Small intestine (tissue), 7 donors: ENCODE results near the gene ANKRD33B. TPM values are rescaled to one million over a fixed set of nuclear protein-coding genes. Genes with fewer than 3 reads are reported as not detected.

Experiments
- DNase-seq, 2 donors: peaks; one replicate each; pipeline versions ENCODE4 v3.0.0 to v3.0.0-alpha.2; 2013
- FAIRE-seq: peaks from 2 replicates; lab custom pipeline; 2012; peaks lifted over from hg19 to GRCh38; lab: Jason Lieb, UNC
- H3K27ac ChIP-seq, 3 donors: one replicate each; pipeline ENCODE4 v1.5.1; 2013; ENCODE audit warnings: low read length in 2 of 3, mild to moderate bottlenecking in 2 of 3, control low read depth in 1 of 3, inconsistent platforms in 1 of 3, low read depth in 1 of 3, moderate library complexity in 1 of 3
- H3K27me3 ChIP-seq, 3 donors: one replicate each; pipeline ENCODE4 v1.6.1; 2013; ENCODE audit warnings: low read length in 3 of 3, inconsistent platforms in 1 of 3; ENCODE audit not compliant: control insufficient read depth in 3 of 3, insufficient read depth in 3 of 3
- H3K36me3 ChIP-seq, 3 donors: one replicate each; pipeline ENCODE4 v1.6.1; 2013; ENCODE audit warnings: low read length in 3 of 3, inconsistent platforms in 1 of 3, low read depth in 1 of 3, mild to moderate bottlenecking in 1 of 3, moderate library complexity in 1 of 3; ENCODE audit not compliant: control insufficient read depth in 3 of 3, insufficient read depth in 2 of 3
- H3K4me1 ChIP-seq, 3 donors: one replicate each; pipeline ENCODE4 v1.6.1; 2013; ENCODE audit warnings: low read length in 2 of 3, inconsistent platforms in 1 of 3, low read depth in 1 of 3, mild to moderate bottlenecking in 1 of 3, moderate library complexity in 1 of 3; ENCODE audit not compliant: control insufficient read depth in 3 of 3, insufficient read depth in 2 of 3
- H3K4me3 ChIP-seq, 3 donors: one replicate each; pipeline ENCODE4 v1.5.1; 2013; ENCODE audit warnings: low read length in 3 of 3, control low read depth in 1 of 3, inconsistent platforms in 1 of 3, low read depth in 1 of 3, mild to moderate bottlenecking in 1 of 3, moderate library complexity in 1 of 3
- H3K9me3 ChIP-seq, 2 donors: one replicate each; pipeline ENCODE4 v1.6.1; 2013; ENCODE audit warnings: low read depth in 1 of 2, low read length in 1 of 2; ENCODE audit not compliant: control insufficient read depth in 2 of 2, insufficient read depth in 1 of 2
- WGBS, 3 donors: extraction: QIAGEN DNeasy Blood & Tissue Kit; methylation state at CpG; one replicate each; pipeline ENCODE4 v1.1.7; 2013; 5-methylcytosine and 5-hydroxymethylcytosine counted together
- polyA plus RNA-seq, 4 donors: library from polyadenylated mRNA; stranded (reverse) in 3 of 4; unstranded in 1 of 4; fragments of 200-250 nt in 3 of 4; fragments of 120-200 nt in 1 of 4; gene quantifications; one replicate each; pipeline versions ENCODE4 v1.2.1 to v1.2.3, GENCODE V29; 2013
- donor health status: healthy with polysubstance abuse.
- donor health status: control.
- donor health status: control.
- donor health status: Bipolar disorder and iron deficiency.
- donor health status: healthy.

The ANKRD33B gene
- polyA plus RNA-seq, 4 donors: 0.25 to 1.0 (median 0.27) TPM; not detected in 1

DNA sequence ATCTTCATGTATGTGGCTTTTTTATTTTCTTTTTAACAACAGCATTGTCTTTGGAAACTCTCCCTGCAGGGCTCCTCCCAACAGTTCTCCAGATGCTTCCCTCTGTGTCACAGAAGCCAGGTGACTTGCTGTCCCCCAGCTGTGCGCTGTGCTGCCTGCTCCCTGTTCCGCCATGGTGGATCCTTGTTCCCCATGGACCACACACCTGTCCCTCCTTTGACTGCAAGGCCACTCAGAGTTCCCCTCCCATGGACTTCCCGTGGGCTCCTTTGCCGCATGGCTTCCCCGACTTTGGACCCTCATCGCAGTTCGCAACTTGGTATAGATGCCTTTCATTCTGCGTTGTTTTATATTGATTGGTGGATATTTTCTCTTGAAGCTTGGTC, 18.6 kb downstream of the ANKRD33B start:
- H3K4me3 ChIP-seq: no peak overlapping the region
- no peak overlapping the region for H3K27ac ChIP-seq
- FAIRE-seq: no peak
- peaks cover 0 to 5% (median 0%) of the 10 kb centered on the region in 3 donors for H3K27me3 ChIP-seq
- no peaks in the 10 kb centered on the region for H3K36me3 ChIP-seq
- DNase-seq: no peak
- WGBS, 3 donors: 97% methylated on average over 8 of the region's 8 CpGs
- no peaks in the 10 kb centered on the region for H3K9me3 ChIP-seq
- no peaks in the 10 kb centered on the region for H3K4me1 ChIP-seq

DNA sequence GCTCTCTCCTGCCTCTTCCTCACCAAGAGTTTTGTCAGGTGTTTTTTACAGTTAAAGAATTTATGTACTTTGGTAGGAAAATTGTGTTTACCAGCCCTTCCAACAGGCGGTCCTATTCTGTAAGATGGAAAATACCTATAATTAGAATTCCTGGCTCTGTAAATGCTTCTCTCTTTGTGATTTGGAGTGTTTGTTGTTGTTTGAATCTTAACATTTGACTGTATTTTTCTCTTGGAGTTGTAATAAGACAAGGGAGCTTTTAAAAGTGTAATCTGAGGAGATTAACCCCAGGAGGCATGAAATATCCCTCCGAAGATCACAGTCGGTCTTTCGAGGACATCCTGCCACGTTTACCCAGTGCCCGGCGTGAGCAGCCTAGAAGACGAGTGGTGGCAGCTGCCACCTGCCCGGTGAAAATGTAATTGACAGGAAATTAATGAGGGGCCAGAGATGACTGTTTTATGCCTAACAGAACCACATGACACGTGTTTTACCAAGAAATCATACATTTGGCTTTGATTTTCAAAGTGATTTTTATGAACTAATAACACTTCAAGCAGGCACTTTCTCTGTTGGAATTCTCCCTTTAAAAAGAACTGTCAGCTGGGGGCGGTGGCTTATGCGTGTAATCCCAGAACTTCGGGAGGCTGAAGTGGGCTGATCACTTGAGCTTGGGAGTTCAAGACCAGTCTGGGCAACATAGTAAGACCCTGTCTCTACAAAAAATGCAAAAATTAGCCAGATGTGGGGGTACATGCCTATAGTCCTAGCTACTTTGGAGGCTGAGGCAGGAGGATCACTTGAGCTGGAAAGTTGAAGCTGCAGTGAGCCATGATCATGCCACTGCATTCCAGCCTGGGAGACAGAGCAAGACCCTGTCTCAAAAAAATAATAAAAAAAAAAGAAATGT, 20.0 kb downstream of the ANKRD33B start:
- FAIRE-seq (no peak), DNase-seq (no peak)
- WGBS, 3 donors: 50 to 61% (median 56%) methylated on average over 13 of the region's 13 CpGs
- Histone ChIP-seq H3K4me1 (no peaks in the 10 kb centered on the region), H3K27me3 (peaks cover 0 to 7% (median 0%) of the 10 kb centered on the region in 3 donors), H3K4me3 (no peak overlapping the region), H3K36me3 (no peaks in the 10 kb centered on the region), H3K9me3 (peaks cover 0 to 1% of the 10 kb centered on the region in 2 donors), H3K27ac (no peak overlapping the region)

DNA sequence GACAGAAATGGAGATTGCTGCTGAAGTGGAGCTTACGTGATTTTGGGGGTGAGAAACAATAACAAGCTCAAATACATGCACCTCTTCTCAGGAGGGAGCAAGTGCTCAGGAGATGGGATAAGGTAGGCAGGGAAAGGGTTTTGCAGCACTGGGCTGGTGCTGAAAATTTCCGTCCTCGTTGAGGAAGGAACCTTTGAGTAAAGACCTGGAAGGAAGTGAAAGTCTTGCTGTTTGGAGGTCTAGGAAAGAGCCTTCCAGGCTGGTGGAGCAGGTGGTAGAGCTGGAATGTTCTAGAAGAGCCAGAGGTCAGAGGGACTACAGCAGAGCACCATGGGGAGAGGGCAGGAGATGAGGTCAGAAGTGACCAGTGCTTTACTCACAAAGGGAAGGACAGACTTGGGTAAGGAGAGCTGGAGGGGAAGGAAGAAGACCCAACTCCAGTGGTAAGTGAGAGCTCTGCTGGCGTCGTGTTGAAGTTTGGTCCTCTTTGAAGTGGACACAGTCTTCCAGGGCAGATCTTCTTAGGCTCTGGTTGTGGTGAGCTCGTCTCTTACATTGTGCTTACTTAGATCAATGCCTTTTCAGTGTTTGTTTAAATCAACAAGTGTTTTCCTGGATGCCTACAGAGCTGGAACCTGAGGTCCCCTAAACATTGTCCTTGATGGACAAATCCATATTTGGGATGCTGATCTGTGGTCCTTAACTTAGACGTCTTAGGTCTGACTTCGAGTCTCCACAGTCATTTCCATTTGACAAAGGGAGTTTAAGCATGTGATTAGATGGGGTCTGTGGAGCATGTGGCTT, 21.0 kb downstream of the ANKRD33B start:
- H3K27ac ChIP-seq: no peak overlapping the region
- H3K4me1 ChIP-seq: no peaks in the 10 kb centered on the region
- peaks cover 0 to 7% (median 0%) of the 10 kb centered on the region in 3 donors for H3K27me3 ChIP-seq
- H3K9me3 ChIP-seq: peaks cover 0 to 4% of the 10 kb centered on the region in 2 donors
- H3K4me3 ChIP-seq: no peak overlapping the region
- FAIRE-seq (no peak), DNase-seq (no peak)
- 70 to 82% (median 71%) methylated on average over 8 of the region's 8 CpGs for WGBS, 3 donors
- H3K36me3 ChIP-seq: no peaks in the 10 kb centered on the region

DNA sequence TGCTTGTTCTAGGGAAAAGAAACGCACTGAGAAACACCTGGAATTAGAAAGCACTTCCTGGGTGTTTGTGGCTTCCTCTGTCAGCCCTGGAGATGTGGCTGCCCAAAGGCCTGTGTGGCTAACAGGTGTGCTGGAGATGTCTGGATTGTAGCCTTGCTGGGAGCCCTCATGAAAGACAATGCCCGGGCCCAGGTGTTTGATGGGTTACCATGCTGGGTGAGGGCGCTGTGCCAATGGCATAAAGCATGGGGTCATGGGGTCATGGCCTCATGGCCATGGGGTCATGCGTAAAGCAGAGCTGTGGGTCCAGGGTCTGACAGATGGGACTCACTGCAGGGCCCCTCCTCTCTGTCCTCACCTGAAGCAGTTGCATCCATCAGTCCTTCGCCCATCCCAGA, 21.6 kb downstream of the ANKRD33B start:
- H3K36me3 ChIP-seq: no peaks in the 10 kb centered on the region
- DNase-seq (no peak), FAIRE-seq (no peak)

DNA sequence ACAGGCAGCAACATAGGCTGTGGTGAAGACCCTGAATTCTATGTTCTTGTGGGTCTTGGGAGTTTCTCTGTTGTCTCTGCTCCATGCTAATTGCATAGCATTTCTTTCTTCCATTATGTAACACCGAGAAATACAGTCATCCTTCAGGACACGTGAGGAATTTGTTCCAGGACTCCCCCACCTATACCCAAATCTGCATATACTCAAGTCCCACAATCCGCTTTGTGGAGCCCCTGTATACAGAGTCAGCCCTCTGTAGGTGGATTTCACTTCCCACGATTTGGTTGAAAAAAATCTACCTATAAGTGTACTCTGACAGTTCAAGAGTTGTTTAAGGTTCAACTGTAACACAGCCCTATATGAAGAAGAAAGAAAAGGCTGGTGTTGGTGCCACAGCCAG, 22.1 kb downstream of the ANKRD33B start:
- DNase-seq (no peak), FAIRE-seq (no peak)
- H3K27ac ChIP-seq: no peak overlapping the region
- H3K4me1 ChIP-seq: no peaks in the 10 kb centered on the region
- H3K27me3 ChIP-seq: peaks cover 0 to 7% (median 0%) of the 10 kb centered on the region in 3 donors
- peaks cover 0 to 4% of the 10 kb centered on the region in 2 donors for H3K9me3 ChIP-seq
- WGBS, 3 donors: 77 to 80% (median 78%) methylated on average over 4 of the region's 4 CpGs
- no peak overlapping the region for H3K4me3 ChIP-seq
- H3K36me3 ChIP-seq: no peaks in the 10 kb centered on the region

More for the DNA sequence above, 21.6 kb downstream of the ANKRD33B start:
- H3K27ac ChIP-seq: no peak overlapping the region
- peaks cover 0 to 4% of the 10 kb centered on the region in 2 donors for H3K9me3 ChIP-seq
- H3K27me3 ChIP-seq: peaks cover 0 to 7% (median 0%) of the 10 kb centered on the region in 3 donors
- H3K4me3 ChIP-seq: no peak overlapping the region
- H3K4me1 ChIP-seq: no peaks in the 10 kb centered on the region
- WGBS, 3 donors: 81 to 91% (median 87%) methylated on average over 5 of the region's 5 CpGs

DNA sequence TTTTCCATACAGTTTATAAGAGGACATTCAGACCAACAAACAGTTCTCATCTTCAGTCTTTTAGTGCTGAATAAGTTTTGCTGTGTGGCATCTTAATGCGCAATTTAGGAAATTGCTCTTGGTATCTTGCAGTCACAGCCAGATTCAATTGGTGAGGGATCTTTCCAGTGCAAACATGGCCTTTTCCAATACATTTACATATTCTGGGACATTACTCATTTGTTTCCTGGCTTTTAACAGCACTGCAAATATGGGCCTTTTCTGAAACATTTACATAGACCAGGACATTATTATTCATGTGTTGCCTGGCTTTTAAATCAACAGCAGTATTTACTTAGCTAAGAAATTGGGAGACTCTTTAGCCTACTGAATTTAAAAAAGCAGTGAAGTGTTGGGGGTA, 22.7 kb downstream of the ANKRD33B start:
- 94 to 100% (median 96%) methylated on average over 1 of the region's 1 CpG for WGBS, 3 donors
- Histone ChIP-seq H3K9me3 (peaks cover 0 to 4% of the 10 kb centered on the region in 2 donors), H3K27me3 (peaks cover 0 to 7% (median 0%) of the 10 kb centered on the region in 3 donors), H3K4me3 (no peak overlapping the region), H3K36me3 (no peaks in the 10 kb centered on the region), H3K27ac (no peak overlapping the region), H3K4me1 (no peaks in the 10 kb centered on the region)
- no peak for DNase-seq
- no peak for FAIRE-seq

DNA sequence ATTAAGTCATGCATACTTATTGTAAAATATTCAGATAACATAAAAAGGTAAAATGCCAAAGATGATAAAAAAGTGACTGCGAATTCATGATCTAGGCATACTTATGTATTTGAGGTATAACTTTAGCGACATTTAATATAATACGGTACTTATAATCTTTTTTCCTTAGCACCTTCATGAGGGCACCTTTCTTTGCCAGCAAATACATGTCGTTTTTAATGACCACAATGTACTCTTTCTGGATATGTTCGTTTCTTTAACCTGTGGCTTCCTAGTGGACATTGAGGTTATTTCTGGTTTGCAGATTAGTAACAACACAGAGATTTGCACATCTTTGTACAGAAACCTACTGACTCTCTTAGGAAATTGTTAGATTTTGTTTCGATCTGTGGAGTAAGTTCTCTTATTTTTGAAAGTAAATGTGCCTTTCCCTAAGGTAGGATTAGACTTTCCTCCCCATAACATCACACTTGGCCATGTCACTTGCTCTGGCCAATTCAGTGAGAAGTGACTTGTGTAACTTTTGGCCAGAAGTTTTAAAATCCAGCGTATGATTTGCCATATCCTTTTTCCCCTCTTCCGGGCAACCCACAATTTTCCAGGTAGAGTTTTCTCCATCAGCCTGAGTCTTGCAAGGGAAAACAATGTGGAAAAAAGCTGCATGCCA, 24.4 kb downstream of the ANKRD33B start:
- no peak for FAIRE-seq
- WGBS, 3 donors: 86 to 87% (median 87%) methylated on average over 8 of the region's 8 CpGs

More for the DNA sequence above, 24.4 kb downstream of the ANKRD33B start:
- peaks cover 0 to 4% of the 10 kb centered on the region in 2 donors for H3K9me3 ChIP-seq
- DNase-seq: no peak
- H3K36me3 ChIP-seq: no peaks in the 10 kb centered on the region
- H3K4me3 ChIP-seq: no peak overlapping the region
- no peaks in the 10 kb centered on the region for H3K4me1 ChIP-seq
- no peak overlapping the region for H3K27ac ChIP-seq
- H3K27me3 ChIP-seq: peaks cover 0 to 7% (median 0%) of the 10 kb centered on the region in 3 donors
